HEK293 (cell line): ENCODE data around the gene BCL7C.

Source experiments
- TF ChIP-seq, protein P1 (sequence below): fragments of 450-650 bp; formaldehyde crosslinking; IDR thresholded peaks from 2 replicates; pipeline ENCODE4 v1.5.1; 2016; ENCODE audit warnings: missing biosample characterization, missing genetic modification characterization
- TF ChIP-seq, protein P2 (sequence below): fragments of 450-650 bp; formaldehyde crosslinking; IDR thresholded peaks from 2 replicates; pipeline ENCODE4 v1.5.1; 2016; ENCODE audit warnings: missing biosample characterization, missing genetic modification characterization

DNA sequence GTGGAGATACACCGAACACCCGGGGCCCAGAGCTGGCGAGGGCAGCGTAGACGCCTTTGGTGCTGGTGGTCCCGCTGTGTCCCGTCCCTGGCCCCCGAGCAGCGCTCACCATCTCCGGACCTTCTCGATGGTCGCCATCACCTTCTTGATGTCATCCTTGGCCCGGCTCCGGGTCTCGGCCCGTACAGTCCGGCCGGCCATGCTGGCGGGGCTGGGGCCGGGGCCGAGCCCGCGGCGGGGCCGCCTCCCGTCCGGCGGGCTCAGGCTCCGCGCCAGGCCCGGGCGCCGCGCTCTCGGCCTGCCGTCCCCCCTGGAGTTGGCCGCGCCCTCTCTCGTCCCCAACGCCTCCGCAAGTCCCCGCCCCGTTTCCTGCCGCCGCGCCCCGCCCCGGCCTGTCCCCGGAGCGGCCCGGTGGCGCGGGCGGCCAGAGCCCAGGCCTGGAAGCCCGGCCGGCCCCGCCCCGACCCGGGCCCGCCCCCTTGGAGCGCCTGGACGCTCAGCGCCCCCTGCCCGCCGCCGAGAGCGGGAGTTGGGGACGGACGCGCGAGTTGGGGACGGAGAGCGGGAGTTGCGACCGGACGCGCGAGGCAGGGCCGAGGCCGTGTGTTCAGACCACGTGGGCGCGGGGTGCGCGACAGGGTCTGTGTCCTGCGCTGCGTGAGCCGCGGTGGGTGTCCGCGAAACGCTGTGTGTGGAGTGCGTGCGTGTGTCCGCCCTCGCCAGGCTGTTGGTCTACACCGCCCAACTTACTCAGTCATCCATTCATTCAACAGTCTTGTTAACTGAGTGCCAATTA, at the start of gene BCL7C:
- TF ChIP-seq, protein P1, sequence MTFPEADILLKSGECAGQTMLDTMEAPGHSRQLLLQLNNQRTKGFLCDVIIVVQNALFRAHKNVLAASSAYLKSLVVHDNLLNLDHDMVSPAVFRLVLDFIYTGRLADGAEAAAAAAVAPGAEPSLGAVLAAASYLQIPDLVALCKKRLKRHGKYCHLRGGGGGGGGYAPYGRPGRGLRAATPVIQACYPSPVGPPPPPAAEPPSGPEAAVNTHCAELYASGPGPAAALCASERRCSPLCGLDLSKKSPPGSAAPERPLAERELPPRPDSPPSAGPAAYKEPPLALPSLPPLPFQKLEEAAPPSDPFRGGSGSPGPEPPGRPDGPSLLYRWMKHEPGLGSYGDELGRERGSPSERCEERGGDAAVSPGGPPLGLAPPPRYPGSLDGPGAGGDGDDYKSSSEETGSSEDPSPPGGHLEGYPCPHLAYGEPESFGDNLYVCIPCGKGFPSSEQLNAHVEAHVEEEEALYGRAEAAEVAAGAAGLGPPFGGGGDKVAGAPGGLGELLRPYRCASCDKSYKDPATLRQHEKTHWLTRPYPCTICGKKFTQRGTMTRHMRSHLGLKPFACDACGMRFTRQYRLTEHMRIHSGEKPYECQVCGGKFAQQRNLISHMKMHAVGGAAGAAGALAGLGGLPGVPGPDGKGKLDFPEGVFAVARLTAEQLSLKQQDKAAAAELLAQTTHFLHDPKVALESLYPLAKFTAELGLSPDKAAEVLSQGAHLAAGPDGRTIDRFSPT: no peak
- TF ChIP-seq, protein P2, sequence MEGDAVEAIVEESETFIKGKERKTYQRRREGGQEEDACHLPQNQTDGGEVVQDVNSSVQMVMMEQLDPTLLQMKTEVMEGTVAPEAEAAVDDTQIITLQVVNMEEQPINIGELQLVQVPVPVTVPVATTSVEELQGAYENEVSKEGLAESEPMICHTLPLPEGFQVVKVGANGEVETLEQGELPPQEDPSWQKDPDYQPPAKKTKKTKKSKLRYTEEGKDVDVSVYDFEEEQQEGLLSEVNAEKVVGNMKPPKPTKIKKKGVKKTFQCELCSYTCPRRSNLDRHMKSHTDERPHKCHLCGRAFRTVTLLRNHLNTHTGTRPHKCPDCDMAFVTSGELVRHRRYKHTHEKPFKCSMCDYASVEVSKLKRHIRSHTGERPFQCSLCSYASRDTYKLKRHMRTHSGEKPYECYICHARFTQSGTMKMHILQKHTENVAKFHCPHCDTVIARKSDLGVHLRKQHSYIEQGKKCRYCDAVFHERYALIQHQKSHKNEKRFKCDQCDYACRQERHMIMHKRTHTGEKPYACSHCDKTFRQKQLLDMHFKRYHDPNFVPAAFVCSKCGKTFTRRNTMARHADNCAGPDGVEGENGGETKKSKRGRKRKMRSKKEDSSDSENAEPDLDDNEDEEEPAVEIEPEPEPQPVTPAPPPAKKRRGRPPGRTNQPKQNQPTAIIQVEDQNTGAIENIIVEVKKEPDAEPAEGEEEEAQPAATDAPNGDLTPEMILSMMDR (tag by site-specific recombination): peak; percentile 93
